Measurements from ENCODE around the gene TBCD.
"Not testable (repeated sequence)": the region's sequence is repeated elsewhere in the genome, so short reads cannot be mapped to it uniquely, and the experiment has no call there.

TBCD gene

GRCh38 chr17:82729479-82730260 lies 22.2 kb upstream of the TBCD start:
- DNase-seq (ENCODE audit: low spot score): no peak

- DNase-seq (ENCODE audit: low spot score): no peak
Measured at GRCh38 chr17:82732118-82732743, 19.6 kb upstream of the TBCD start.

- peak; percentile 18 for DNase-seq (ENCODE audit: low spot score)
Measured at GRCh38 chr17:82734987-82735866, 16.6 kb upstream of the TBCD start, which contains the start of gene FN3K. Gene FN3K (plus strand): TSS chr17:82735615. CDS start chr17:82735637, 22 bp downstream.

- no peak for DNase-seq (ENCODE audit: low spot score)
Measured at GRCh38 chr17:82736511-82737185, 15.2 kb upstream of the TBCD start.

GRCh38 chr17:82737967-82738877 lies 13.6 kb upstream of the TBCD start:
- no peak for DNase-seq (ENCODE audit: low spot score)

GRCh38 chr17:82740906-82741759 lies 10.7 kb upstream of the TBCD start:
- no peak for DNase-seq (ENCODE audit: low spot score)

GRCh38 chr17:82743344-82744219 lies 8.3 kb upstream of the TBCD start:
- no peak for DNase-seq (ENCODE audit: low spot score)

- not testable (repeated sequence) for DNase-seq (ENCODE audit: low spot score)
Measured at GRCh38 chr17:82744736-82745135, 7.1 kb upstream of the TBCD start.

- no peak for DNase-seq (ENCODE audit: low spot score)
Measured at GRCh38 chr17:82745524-82745923, 6.3 kb upstream of the TBCD start.

GRCh38 chr17:82748756-82749155 lies 3.1 kb upstream of the TBCD start:
- no peak for DNase-seq (ENCODE audit: low spot score)

- DNase-seq (ENCODE audit: low spot score): no peak
Measured at GRCh38 chr17:82750241-82750908, 1.5 kb upstream of the TBCD start.

- DNase-seq (ENCODE audit: low spot score): no peak
Measured at GRCh38 chr17:82751171-82751570, 694 bp upstream of the TBCD start.

- no peak for DNase-seq (ENCODE audit: low spot score)
Measured at GRCh38 chr17:82752371-82753200, 721 bp downstream of the TBCD start.

- DNase-seq (ENCODE audit: low spot score): no peak
Measured at GRCh38 chr17:82753201-82753464, 1.3 kb downstream of the TBCD start.

- DNase-seq (ENCODE audit: low spot score): no peak
Measured at GRCh38 chr17:82754297-82755208, 2.7 kb downstream of the TBCD start.

GRCh38 chr17:82756166-82756565 lies 4.3 kb downstream of the TBCD start:
- DNase-seq (ENCODE audit: low spot score): no peak

- DNase-seq (ENCODE audit: low spot score): no peak
Measured at GRCh38 chr17:82765371-82765770, 13.5 kb downstream of the TBCD start.

Data from CD4-positive, alpha-beta T cell treated with Interleukin-6 at 100 ng/mL for 8 hours (primary cell).